NCI-H1105 treated with DMSO at 0.1 percent for 48 hours (cell line): ENCODE data around the gene PDE1C.
A peak's percentile ranks its signal among the peaks of the same experiment; 100 is the strongest.
"Not testable (repeated sequence)": the region's sequence is repeated elsewhere in the genome, so short reads cannot be mapped to it uniquely, and the experiment has no call there.

Experiments used
- DNase-seq: peaks from one replicate; lab custom pipeline; 2025; lab: John Stamatoyannopoulos, UW

Gene PDE1C

GRCh38 chr7:32070406-32071360, at the start of gene PDE1C:
TSS of gene PDE1C (minus strand) at chr7:32070407.
- DNase-seq = peak; percentile 29

GRCh38 chr7:32119790-32120196, 49.6 kb upstream of the PDE1C start:
- no peak for DNase-seq

GRCh38 chr7:32117837-32118236, 47.6 kb upstream of the PDE1C start:
- no peak for DNase-seq

GRCh38 chr7:32116436-32116835, 46.2 kb upstream of the PDE1C start:
- no peak for DNase-seq

- no peak for DNase-seq
These were observed 45.6 kb upstream of the PDE1C start for GRCh38 chr7:32115831-32116230.

- no peak for DNase-seq
These were observed 38.4 kb upstream of the PDE1C start for GRCh38 chr7:32108651-32109050.

- no peak for DNase-seq
These were observed 34.6 kb upstream of the PDE1C start for GRCh38 chr7:32104766-32105165.

GRCh38 chr7:32103361-32103760, 33.2 kb upstream of the PDE1C start:
- DNase-seq = no peak

GRCh38 chr7:32102432-32102873, 32.2 kb upstream of the PDE1C start:
- peak; percentile 94 for DNase-seq

- DNase-seq = no peak
These were observed 30.2 kb upstream of the PDE1C start for GRCh38 chr7:32100407-32100907.

GRCh38 chr7:32094516-32094915, 24.3 kb upstream of the PDE1C start:
- no peak for DNase-seq

GRCh38 chr7:32093415-32094408, 23.5 kb upstream of the PDE1C start:
- DNase-seq = no peak

GRCh38 chr7:32092346-32092745, 22.1 kb upstream of the PDE1C start:
- DNase-seq = no peak

GRCh38 chr7:32091608-32092210, 21.5 kb upstream of the PDE1C start:
- DNase-seq = no peak

- DNase-seq = no peak
These were observed 19.5 kb upstream of the PDE1C start for GRCh38 chr7:32089678-32090077.

- DNase-seq = no peak
These were observed 19.0 kb upstream of the PDE1C start for GRCh38 chr7:32089256-32089655.

GRCh38 chr7:32088451-32088881, 18.3 kb upstream of the PDE1C start:
- DNase-seq = peak; percentile 14

GRCh38 chr7:32079510-32079909, 9.3 kb upstream of the PDE1C start:
- no peak for DNase-seq

- DNase-seq = no peak
These were observed 8.6 kb upstream of the PDE1C start for GRCh38 chr7:32078824-32079223.

- no peak for DNase-seq
These were observed 7.6 kb upstream of the PDE1C start for GRCh38 chr7:32077806-32078205.

- DNase-seq = not testable (repeated sequence)
These were observed 6.6 kb upstream of the PDE1C start for GRCh38 chr7:32076802-32077201.

- no peak for DNase-seq
These were observed 5.4 kb upstream of the PDE1C start for GRCh38 chr7:32075612-32076011.
